Lower leg skin (tissue), 3 donors: ENCODE data around the gene CDH11.

ENCODE experiments used
- POLR2A ChIP-seq, 2 donors: fragments of 450-650 bp; IDR thresholded peaks; one replicate each; pipeline ENCODE4 v1.6.1; 2016 to 2017; ENCODE audit warnings: antibody characterized with exemption in 2 of 2, mild to moderate bottlenecking in 1 of 2, moderate library complexity in 1 of 2
- TF ChIP-seq, protein P1 (sequence below), 3 donors: fragments of 450-650 bp; IDR thresholded peaks; one replicate each; pipeline ENCODE4 v1.5.1; 2016; ENCODE audit warnings: antibody characterized with exemption in 3 of 3, mild to moderate bottlenecking in 3 of 3, moderate library complexity in 2 of 3

DNA sequence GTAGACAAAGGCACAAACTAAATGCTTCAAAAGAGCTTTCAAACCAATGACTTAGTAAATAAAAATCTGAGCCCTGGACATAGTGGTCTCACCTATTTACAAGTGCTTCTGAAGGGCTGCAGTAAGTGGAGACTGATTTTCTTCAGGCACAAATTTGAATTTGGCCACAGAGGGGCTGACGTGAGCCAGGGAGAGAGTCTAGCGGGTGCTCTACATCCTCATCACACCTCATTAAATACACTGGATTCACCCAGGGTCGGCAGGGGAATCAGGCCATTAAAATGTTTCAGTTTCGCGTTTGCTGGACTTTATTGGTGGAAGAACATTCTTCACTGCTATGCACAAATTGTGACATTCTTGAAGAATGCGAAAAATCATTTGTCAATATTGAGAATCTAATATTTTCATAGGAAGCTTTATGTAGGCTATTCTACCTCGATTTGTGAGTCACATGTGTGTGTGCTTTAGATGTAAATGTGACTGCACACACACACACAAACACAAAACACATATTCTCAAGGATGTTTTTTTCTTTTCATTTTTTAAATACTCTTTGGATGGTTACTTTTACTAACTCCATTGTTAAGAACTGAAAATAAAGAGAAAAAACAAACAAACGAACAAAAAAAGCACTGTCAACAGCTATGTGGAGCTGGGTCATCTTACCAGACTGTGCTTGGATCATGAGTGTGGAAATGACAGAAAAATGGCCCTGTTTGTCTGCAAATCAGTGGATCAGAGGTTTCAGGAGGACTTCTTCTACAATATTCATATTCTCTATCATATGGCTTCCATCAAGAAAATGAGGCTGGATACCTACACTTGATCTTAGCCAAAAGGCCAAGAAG, 58.9 kb downstream of the CDH11 start:
- TF ChIP-seq, protein P1, sequence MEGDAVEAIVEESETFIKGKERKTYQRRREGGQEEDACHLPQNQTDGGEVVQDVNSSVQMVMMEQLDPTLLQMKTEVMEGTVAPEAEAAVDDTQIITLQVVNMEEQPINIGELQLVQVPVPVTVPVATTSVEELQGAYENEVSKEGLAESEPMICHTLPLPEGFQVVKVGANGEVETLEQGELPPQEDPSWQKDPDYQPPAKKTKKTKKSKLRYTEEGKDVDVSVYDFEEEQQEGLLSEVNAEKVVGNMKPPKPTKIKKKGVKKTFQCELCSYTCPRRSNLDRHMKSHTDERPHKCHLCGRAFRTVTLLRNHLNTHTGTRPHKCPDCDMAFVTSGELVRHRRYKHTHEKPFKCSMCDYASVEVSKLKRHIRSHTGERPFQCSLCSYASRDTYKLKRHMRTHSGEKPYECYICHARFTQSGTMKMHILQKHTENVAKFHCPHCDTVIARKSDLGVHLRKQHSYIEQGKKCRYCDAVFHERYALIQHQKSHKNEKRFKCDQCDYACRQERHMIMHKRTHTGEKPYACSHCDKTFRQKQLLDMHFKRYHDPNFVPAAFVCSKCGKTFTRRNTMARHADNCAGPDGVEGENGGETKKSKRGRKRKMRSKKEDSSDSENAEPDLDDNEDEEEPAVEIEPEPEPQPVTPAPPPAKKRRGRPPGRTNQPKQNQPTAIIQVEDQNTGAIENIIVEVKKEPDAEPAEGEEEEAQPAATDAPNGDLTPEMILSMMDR (IDR thresholded peaks at IDR 0.05): no peak
- no peak for TF ChIP-seq POLR2A (IDR thresholded peaks at IDR 0.05)
